GM19023 (cell line): ENCODE measurements around the gene VAMP3.
"Not testable (repeated sequence)": the region's sequence is repeated elsewhere in the genome, so short reads cannot be mapped to it uniquely, and the experiment has no call there.

Experiments
- ATAC-seq: cut with Tn5 transposase; IDR thresholded peaks from one replicate; pipeline ENCODE4 v1.9.1; 2021; ENCODE audit warnings: mild to moderate bottlenecking, moderate library complexity; ENCODE audit not compliant: unreplicated experiment

Gene VAMP3

GRCh38 chr1:7767176-7767575, 3.9 kb upstream of the VAMP3 start:
- ATAC-seq: no peak

- ATAC-seq: no peak
Measured at GRCh38 chr1:7768583-7768982, 2.5 kb upstream of the VAMP3 start.

- ATAC-seq: no peak
Measured at GRCh38 chr1:7769673-7770412, 1.3 kb upstream of the VAMP3 start.

- ATAC-seq: no peak
Measured at GRCh38 chr1:7770669-7770996, 463 bp upstream of the VAMP3 start.

GRCh38 chr1:7771823-7772299, 765 bp downstream of the VAMP3 start:
- no peak for ATAC-seq

GRCh38 chr1:7777591-7777990, 6.5 kb downstream of the VAMP3 start:
- ATAC-seq: no peak

- no peak for ATAC-seq
Measured at GRCh38 chr1:7778133-7778628, 7.1 kb downstream of the VAMP3 start.

GRCh38 chr1:7780976-7781375, 9.9 kb downstream of the VAMP3 start:
- ATAC-seq: no peak

GRCh38 chr1:7781501-7781900, 10.4 kb downstream of the VAMP3 start:
- no peak for ATAC-seq

GRCh38 chr1:7781923-7782495, 10.9 kb downstream of the VAMP3 start:
- ATAC-seq: no peak

GRCh38 chr1:7783178-7783711, 12.1 kb downstream of the VAMP3 start:
- ATAC-seq: no peak

- peak; percentile 89 for ATAC-seq
Measured at GRCh38 chr1:7783826-7784491, 12.9 kb downstream of the VAMP3 start, which contains the start of gene PER3. TSS of gene PER3 (plus strand) at chr1:7784291. CDS start at chr1:7784878, 587 bp downstream.

- ATAC-seq: no peak
Measured at GRCh38 chr1:7784492-7785071, 13.5 kb downstream of the VAMP3 start.

GRCh38 chr1:7785108-7785507, 14.0 kb downstream of the VAMP3 start:
- ATAC-seq: no peak

GRCh38 chr1:7786795-7787194, 15.7 kb downstream of the VAMP3 start:
- no peak for ATAC-seq

- ATAC-seq: no peak
Measured at GRCh38 chr1:7789828-7790227, 18.7 kb downstream of the VAMP3 start.

- not testable (repeated sequence) for ATAC-seq
Measured at GRCh38 chr1:7791027-7791426, 19.9 kb downstream of the VAMP3 start.

- no peak for ATAC-seq
Measured at GRCh38 chr1:7795406-7795805, 24.3 kb downstream of the VAMP3 start.

GRCh38 chr1:7805460-7805859, 34.4 kb downstream of the VAMP3 start:
- ATAC-seq: no peak

- no peak for ATAC-seq
Measured at GRCh38 chr1:7808253-7808844, 37.3 kb downstream of the VAMP3 start.

- ATAC-seq: no peak
Measured at GRCh38 chr1:7809742-7810141, 38.6 kb downstream of the VAMP3 start.
